Measurements from ENCODE around the gene CDKN2B. TPM values are rescaled to one million over a fixed set of nuclear protein-coding genes. Genes with fewer than 3 reads are reported as not detected.

Gene CDKN2B
- total RNA-seq, 1 donor from 2014 or later, result not detected

DNA sequence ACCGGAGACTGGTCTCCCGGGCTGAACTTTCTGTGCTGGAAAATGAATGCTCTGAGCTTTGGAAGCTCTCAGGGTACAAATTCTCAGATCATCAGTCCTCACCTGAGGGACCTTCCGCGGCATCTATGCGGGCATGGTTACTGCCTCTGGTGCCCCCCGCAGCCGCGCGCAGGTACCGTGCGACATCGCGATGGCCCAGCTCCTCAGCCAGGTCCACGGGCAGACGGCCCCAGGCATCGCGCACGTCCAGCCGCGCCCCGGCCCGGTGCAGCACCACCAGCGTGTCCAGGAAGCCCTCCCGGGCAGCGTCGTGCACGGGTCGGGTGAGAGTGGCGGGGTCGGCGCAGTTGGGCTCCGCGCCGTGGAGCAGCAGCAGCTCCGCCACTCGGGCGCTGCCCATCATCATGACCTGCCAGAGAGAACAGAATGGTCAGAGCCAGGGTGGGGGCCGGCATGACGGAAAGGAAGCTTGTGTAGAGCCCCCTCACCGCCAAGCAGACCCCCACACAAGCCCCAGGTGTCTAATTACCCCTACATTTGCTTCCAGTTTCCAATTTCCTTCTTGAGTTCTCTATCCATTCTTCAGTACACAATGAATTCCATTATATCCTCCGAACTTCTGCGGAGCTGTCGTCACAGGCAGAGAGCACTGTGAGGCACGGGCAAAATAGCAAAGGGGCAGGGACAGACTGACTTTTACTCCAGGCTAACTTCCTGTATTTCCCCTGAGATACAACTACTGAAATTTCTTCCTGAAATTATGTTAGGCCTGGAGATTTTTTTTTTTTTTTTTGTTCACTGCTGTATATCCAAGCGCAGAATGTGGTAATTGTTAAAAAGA is 38.1 kb downstream of the CDKN2B start:
- H3K4me1 Mint-ChIP-seq, result peaks cover 27% of the 10 kb centered on the region
- peaks cover 99% of the 10 kb centered on the region for H3K27me3 Mint-ChIP-seq (ENCODE audit: low read depth)
- DNase-seq (ENCODE audit: low read depth, low spot score), result no peak
- H3K4me3 Mint-ChIP-seq, result peak overlapping the region; percentile 47
- H3K27ac Mint-ChIP-seq (ENCODE audit: unreplicated experiment), result no peak overlapping the region
- TF ChIP-seq, protein P1, sequence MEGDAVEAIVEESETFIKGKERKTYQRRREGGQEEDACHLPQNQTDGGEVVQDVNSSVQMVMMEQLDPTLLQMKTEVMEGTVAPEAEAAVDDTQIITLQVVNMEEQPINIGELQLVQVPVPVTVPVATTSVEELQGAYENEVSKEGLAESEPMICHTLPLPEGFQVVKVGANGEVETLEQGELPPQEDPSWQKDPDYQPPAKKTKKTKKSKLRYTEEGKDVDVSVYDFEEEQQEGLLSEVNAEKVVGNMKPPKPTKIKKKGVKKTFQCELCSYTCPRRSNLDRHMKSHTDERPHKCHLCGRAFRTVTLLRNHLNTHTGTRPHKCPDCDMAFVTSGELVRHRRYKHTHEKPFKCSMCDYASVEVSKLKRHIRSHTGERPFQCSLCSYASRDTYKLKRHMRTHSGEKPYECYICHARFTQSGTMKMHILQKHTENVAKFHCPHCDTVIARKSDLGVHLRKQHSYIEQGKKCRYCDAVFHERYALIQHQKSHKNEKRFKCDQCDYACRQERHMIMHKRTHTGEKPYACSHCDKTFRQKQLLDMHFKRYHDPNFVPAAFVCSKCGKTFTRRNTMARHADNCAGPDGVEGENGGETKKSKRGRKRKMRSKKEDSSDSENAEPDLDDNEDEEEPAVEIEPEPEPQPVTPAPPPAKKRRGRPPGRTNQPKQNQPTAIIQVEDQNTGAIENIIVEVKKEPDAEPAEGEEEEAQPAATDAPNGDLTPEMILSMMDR (conservative IDR thresholded peaks at IDR 0.05), result no peak
- no peaks in the 10 kb centered on the region for H3K9me3 Mint-ChIP-seq
- peaks cover 6% of the 10 kb centered on the region for H3K36me3 Mint-ChIP-seq (ENCODE audit: low read depth)

DNA sequence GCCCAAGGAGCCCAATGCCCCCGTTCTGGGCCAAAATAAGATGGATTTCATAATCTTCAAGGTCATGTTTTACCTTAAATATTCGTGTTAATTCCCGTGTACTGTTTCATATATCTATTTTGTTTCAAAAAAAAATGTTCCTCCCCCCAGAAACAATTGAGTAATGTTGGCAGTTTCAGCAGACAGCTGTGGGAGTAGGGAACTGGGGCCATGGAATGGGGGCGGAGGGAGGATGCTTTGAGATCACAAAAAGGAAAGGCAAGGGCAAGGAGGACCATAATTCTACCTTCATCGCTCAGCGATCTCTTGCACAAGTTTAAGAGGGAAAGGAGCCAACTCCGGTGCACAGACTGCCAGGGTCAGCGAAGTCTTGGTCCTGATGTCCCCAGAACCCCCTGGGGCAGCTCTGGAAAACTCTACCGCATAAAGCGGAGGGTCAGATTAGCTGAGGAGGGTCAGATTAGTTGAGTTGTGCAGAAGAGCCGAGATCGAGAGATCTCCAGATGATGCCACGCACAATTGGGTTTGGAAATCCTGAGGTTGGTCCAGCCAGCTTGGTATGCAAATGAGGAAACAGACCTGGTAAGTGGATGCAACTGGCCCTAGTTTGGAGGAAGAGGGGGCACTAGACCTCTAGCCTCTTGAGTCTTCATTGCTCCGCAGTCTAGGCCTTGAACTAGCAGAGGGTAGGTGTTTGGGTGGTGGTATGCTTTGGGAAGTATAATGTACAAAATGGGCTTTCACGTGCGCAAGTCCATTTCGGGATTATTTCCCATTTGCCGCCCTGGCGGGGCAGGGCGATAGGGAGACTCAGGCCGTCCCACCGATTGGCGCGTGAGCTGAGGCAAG is 38.9 kb downstream of the CDKN2B start:
- DNase-seq (ENCODE audit: low read depth, low spot score), result no peak
- Mint-ChIP-seq H3K27me3 (ENCODE audit: low read depth) (peaks cover 99% of the 10 kb centered on the region), H3K4me3 (peak overlapping the region; percentile 70), H3K9me3 (no peaks in the 10 kb centered on the region), H3K4me1 (peaks cover 32% of the 10 kb centered on the region), H3K27ac (ENCODE audit: unreplicated experiment) (no peak overlapping the region), H3K36me3 (ENCODE audit: low read depth) (peaks cover 6% of the 10 kb centered on the region)
- TF ChIP-seq, protein P1 (conservative IDR thresholded peaks at IDR 0.05), result no peak

DNA sequence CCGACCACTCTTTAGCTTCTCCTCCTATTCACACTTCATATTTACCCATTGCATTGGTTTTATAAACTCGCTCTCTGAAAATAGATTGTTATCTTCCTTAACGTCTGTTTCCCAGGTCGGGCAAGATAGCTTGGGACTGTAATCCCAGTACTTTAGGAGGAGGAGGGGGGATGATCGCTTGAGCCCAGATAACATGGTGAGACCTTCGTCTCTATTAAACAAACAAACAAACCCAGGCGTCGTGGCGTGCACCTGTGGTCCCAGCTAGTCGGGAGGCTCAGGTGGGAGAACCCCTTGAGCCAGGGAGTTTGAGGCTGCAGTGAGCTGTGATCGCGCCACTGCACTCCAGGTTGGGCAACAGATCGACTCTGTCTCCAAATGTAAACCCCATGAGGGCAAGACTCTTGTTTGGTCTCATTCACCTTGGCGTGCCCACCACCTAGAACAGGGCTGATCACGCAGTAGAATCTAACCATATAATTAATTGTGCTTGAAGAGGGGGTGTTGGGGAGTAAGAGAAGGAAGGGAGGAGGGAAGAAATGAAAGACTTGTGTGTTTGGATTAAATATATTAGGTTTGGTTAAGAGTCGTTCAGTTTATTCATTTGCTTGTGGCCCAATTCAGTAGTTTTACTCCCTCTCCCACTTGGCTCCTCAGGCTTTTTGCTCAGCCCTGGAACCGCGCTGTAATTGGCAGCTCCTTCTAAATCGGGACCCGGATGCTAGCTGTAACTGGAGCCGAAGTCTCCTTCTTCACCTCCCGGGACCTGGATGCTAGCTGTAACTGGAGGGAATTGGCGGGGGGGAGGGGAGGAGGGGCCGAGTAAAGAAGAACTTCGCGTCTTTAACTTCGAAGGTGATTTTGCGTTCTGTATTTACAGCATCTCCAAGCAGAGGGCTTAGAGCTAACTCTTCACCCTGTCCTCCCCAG is 39.8 kb downstream of the CDKN2B start:
- Mint-ChIP-seq H3K27me3 (ENCODE audit: low read depth) (peaks cover 99% of the 10 kb centered on the region), H3K4me1 (peaks cover 25% of the 10 kb centered on the region), H3K4me3 (peak overlapping the region; percentile 8), H3K9me3 (no peaks in the 10 kb centered on the region), H3K36me3 (ENCODE audit: low read depth) (peaks cover 6% of the 10 kb centered on the region), H3K27ac (ENCODE audit: unreplicated experiment) (no peak overlapping the region)
- DNase-seq (ENCODE audit: low read depth, low spot score), result no peak
- TF ChIP-seq, protein P1 (conservative IDR thresholded peaks at IDR 0.05), result no peak

DNA sequence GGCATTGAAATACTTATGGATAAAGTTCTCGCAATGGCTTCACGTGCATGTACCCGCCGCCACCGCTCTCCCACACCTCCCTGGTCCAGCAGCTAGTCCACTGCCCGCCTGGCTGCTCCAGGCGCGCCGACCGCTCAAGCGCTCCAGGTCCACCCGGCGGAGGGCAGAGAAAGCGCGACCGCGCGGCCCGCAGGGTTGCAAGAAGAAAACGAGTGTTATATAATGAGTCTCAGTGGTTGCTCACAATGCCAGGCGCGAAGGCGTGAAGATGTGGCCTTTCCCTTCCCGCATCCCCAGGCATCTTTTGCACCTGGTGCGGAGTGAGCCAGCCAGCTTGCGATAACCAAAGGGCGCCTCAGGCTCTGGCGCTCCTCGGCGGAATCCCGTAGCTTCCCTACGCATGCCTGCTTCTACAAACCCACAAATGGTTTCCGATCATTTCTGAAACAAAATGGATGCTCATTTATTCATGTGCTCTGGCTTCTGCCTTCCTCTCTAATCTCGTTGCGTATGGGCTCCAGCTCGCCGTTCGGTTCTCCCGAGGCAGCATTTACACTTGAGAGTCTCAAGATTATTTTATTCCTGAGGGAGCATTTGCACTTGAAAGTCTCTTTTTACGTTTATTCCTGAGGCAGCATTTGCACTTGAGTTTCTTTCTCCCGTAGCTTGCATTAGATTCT is 40.6 kb downstream of the CDKN2B start:
- Mint-ChIP-seq H3K36me3 (ENCODE audit: low read depth) (peaks cover 10% of the 10 kb centered on the region), H3K4me1 (peaks cover 23% of the 10 kb centered on the region), H3K4me3 (peak overlapping the region; percentile 8), H3K27me3 (ENCODE audit: low read depth) (peaks cover 99% of the 10 kb centered on the region), H3K27ac (ENCODE audit: unreplicated experiment) (no peak overlapping the region), H3K9me3 (peaks cover 2% of the 10 kb centered on the region)
- DNase-seq (ENCODE audit: low read depth, low spot score), result no peak
- TF ChIP-seq, protein P1 (conservative IDR thresholded peaks at IDR 0.05), result peak; percentile 14
